Activated CD4-positive, alpha-beta T cell treated with anti-CD3 and anti-CD28 coated beads, Interleukin-2, amount 10 ng/mL, durations not matched to agents 24 days and 14 days (primary cell): ENCODE results near the gene TNNT1. TPM values are rescaled to one million over a fixed set of nuclear protein-coding genes. Genes with fewer than 3 reads are reported as not detected.
"Not testable (repeated sequence)": the region's sequence is repeated elsewhere in the genome, so short reads cannot be mapped to it uniquely, and the experiment has no call there.

Experiments used
- DNase-seq: peaks from one replicate; pipeline ENCODE4 v3.0.0; 2022
- H3K27ac Mint-ChIP-seq: one replicate; pipeline ENCODE4 v1.8.0; 2022; ENCODE audit warnings: mild to moderate bottlenecking, mixed read lengths
- H3K27me3 Mint-ChIP-seq: one replicate; pipeline ENCODE4 v1.8.0; 2022; ENCODE audit warnings: mixed read lengths
- H3K36me3 Mint-ChIP-seq: one replicate; pipeline ENCODE4 v1.8.0; 2022; ENCODE audit warnings: low read depth, mild to moderate bottlenecking, mixed read lengths
- H3K4me1 Mint-ChIP-seq: one replicate; pipeline ENCODE4 v1.8.0; 2021; ENCODE audit warnings: mixed read lengths
- H3K4me3 Mint-ChIP-seq: one replicate; pipeline ENCODE4 v1.8.0; 2022; ENCODE audit warnings: mild to moderate bottlenecking, moderate library complexity, mixed read lengths
- H3K9me3 Mint-ChIP-seq: one replicate; pipeline ENCODE4 v1.8.0; 2021; ENCODE audit warnings: mixed read lengths
- intact Hi-C: fragments of 100-400 bp; cut with micrococcal nuclease; formaldehyde crosslinking; loops from one replicate; pipeline ENCODE4 v1.15.1; 2023
- total RNA-seq: library from RNA; stranded (reverse); gene quantifications from 2 replicates; pipeline ENCODE4 v1.2.3, GENCODE V29; 2022

The TNNT1 gene
- total RNA-seq, 1 donor from 2014 or later: 0.51 TPM

GRCh38 chr19:55160128-55160985 lies 11.4 kb upstream of the TNNT1 start:
- peak; percentile 97 for DNase-seq
- intact Hi-C loops: loop anchor here (2.0 to 5.0 kb wide), 3 partner anchors 20 to 282 kb away; partner anchors contain the start of gene SHISA7
- H3K4me1 Mint-ChIP-seq: peaks cover 6% of the 10 kb centered on the region
- peak overlapping the region; percentile 34 for H3K4me3 Mint-ChIP-seq
- peak overlapping the region; percentile 37 for H3K27ac Mint-ChIP-seq
- peaks cover 37% of the 10 kb centered on the region for H3K27me3 Mint-ChIP-seq
- H3K9me3 Mint-ChIP-seq: no peaks in the 10 kb centered on the region
- H3K36me3 Mint-ChIP-seq: no peaks in the 10 kb centered on the region

GRCh38 chr19:55158848-55159749 lies 10.1 kb upstream of the TNNT1 start:
- Mint-ChIP-seq H3K9me3 (no peaks in the 10 kb centered on the region), H3K4me1 (peaks cover 8% of the 10 kb centered on the region), H3K36me3 (no peaks in the 10 kb centered on the region), H3K27ac (no peak overlapping the region), H3K4me3 (no peak overlapping the region), H3K27me3 (peaks cover 34% of the 10 kb centered on the region)
- no peak for DNase-seq
- intact Hi-C loops: no loop called here

- H3K4me1 Mint-ChIP-seq: peaks cover 11% of the 10 kb centered on the region
- no peaks in the 10 kb centered on the region for H3K36me3 Mint-ChIP-seq
- intact Hi-C loops: no loop called here
- H3K4me3 Mint-ChIP-seq: no peak overlapping the region
- H3K9me3 Mint-ChIP-seq: peaks cover 4% of the 10 kb centered on the region
- H3K27ac Mint-ChIP-seq: no peak overlapping the region
- peaks cover 30% of the 10 kb centered on the region for H3K27me3 Mint-ChIP-seq
- no peak for DNase-seq
Measured at GRCh38 chr19:55158423-55158822, 9.4 kb upstream of the TNNT1 start.

- H3K27me3 Mint-ChIP-seq: peaks cover 27% of the 10 kb centered on the region
- peaks cover 11% of the 10 kb centered on the region for H3K4me1 Mint-ChIP-seq
- DNase-seq: no peak
- no peak within 1 kb of the TSS for H3K27ac Mint-ChIP-seq
- H3K9me3 Mint-ChIP-seq: peaks cover 5% of the 10 kb centered on the region
- no peak within 1 kb of the TSS for H3K4me3 Mint-ChIP-seq
- intact Hi-C loops: no loop called here
- H3K36me3 Mint-ChIP-seq: no peaks in the 10 kb centered on the region
Measured at GRCh38 chr19:55157064-55157908, 8.3 kb upstream of the TNNT1 start, which contains the start of gene TNNI3. Gene TNNI3 (minus strand): TSS chr19:55157732. CDS start chr19:55157589, 143 bp downstream.

GRCh38 chr19:55156202-55157063 lies 7.4 kb upstream of the TNNT1 start:
- DNase-seq: peak; percentile 76
- Mint-ChIP-seq H3K4me1 (peaks cover 17% of the 10 kb centered on the region), H3K27ac (no peak overlapping the region), H3K27me3 (peaks cover 27% of the 10 kb centered on the region), H3K9me3 (peaks cover 11% of the 10 kb centered on the region), H3K4me3 (peak overlapping the region; percentile 17), H3K36me3 (peaks cover 4% of the 10 kb centered on the region)
- intact Hi-C loops: no loop called here

GRCh38 chr19:55155784-55156183 lies 6.8 kb upstream of the TNNT1 start:
- Mint-ChIP-seq H3K9me3 (peaks cover 11% of the 10 kb centered on the region), H3K27me3 (peaks cover 27% of the 10 kb centered on the region), H3K4me1 (peaks cover 17% of the 10 kb centered on the region)
- H3K36me3 Mint-ChIP-seq, intact Hi-C loops, H3K4me3 Mint-ChIP-seq, H3K27ac Mint-ChIP-seq, DNase-seq: not testable (repeated sequence)

- Mint-ChIP-seq H3K4me1 (peaks cover 16% of the 10 kb centered on the region), H3K4me3 (no peak overlapping the region), H3K9me3 (peaks cover 11% of the 10 kb centered on the region), H3K27ac (peak overlapping the region; percentile 57), H3K27me3 (peaks cover 28% of the 10 kb centered on the region), H3K36me3 (peaks cover 4% of the 10 kb centered on the region)
- no peak for DNase-seq
- intact Hi-C loops: no loop called here
Measured at GRCh38 chr19:55153652-55154264, 4.8 kb upstream of the TNNT1 start.

- Mint-ChIP-seq H3K27me3 (peaks cover 28% of the 10 kb centered on the region), H3K27ac (peak overlapping the region; percentile 73), H3K4me1 (peaks cover 16% of the 10 kb centered on the region), H3K9me3 (peaks cover 11% of the 10 kb centered on the region), H3K4me3 (no peak overlapping the region), H3K36me3 (peaks cover 4% of the 10 kb centered on the region)
- DNase-seq: no peak
- intact Hi-C loops: no loop called here
Measured at GRCh38 chr19:55152017-55152416, 3.0 kb upstream of the TNNT1 start.

- DNase-seq: no peak
- Mint-ChIP-seq H3K4me1 (peaks cover 15% of the 10 kb centered on the region), H3K9me3 (peaks cover 6% of the 10 kb centered on the region), H3K4me3 (no peak overlapping the region), H3K27me3 (peaks cover 41% of the 10 kb centered on the region), H3K27ac (no peak overlapping the region), H3K36me3 (peaks cover 4% of the 10 kb centered on the region)
- intact Hi-C loops: no loop called here
Measured at GRCh38 chr19:55147545-55148251, 1.3 kb downstream of the TNNT1 start.

- Mint-ChIP-seq H3K27ac (no peak overlapping the region), H3K4me1 (peaks cover 10% of the 10 kb centered on the region), H3K4me3 (no peak overlapping the region), H3K27me3 (peaks cover 41% of the 10 kb centered on the region), H3K36me3 (peaks cover under 1% of the 10 kb centered on the region), H3K9me3 (peaks cover under 1% of the 10 kb centered on the region)
- no peak for DNase-seq
- intact Hi-C loops: no loop called here
Measured at GRCh38 chr19:55146705-55147273, 2.2 kb downstream of the TNNT1 start.

- Mint-ChIP-seq H3K36me3 (no peaks in the 10 kb centered on the region), H3K4me3 (peak overlapping the region; percentile 30), H3K4me1 (peaks cover 10% of the 10 kb centered on the region), H3K27me3 (peaks cover 42% of the 10 kb centered on the region), H3K9me3 (no peaks in the 10 kb centered on the region), H3K27ac (no peak overlapping the region)
- peak; percentile 79 for DNase-seq
- intact Hi-C loops: no loop called here
Measured at GRCh38 chr19:55146078-55146704, 2.8 kb downstream of the TNNT1 start.
